HepG2 (cell line): ENCODE results near the gene OST4. TPM values are rescaled to one million over a fixed set of nuclear protein-coding genes. Genes with fewer than 3 reads are reported as not detected.

Experiments used
- ATAC-seq: fragments of 200-7000 bp; cut with Tn5 transposase; 3 replicates; pipeline ENCODE4 v1.9.1; 2020; ENCODE audit warnings: mild to moderate bottlenecking, moderate library complexity
- BruUV-seq: library from RNA; stranded (reverse); fragments of 400-500 nt; replicated peaks from 2 replicates; lab custom pipeline; 2021; lab: Mats Ljungman, UMichigan
- CTCF ChIA-PET: fragments of 300-600 bp; formaldehyde crosslinking; extraction: SDS; loops from one replicate; lab custom pipeline; 2021; ENCODE audit warnings: low total read pairs, inconsistent platforms, low intra/inter-chr PET ratio; lab: Yijun Ruan, JAX
- POLR2A ChIA-PET: fragments of 350-600 bp; sonication (Branson Sonifier 250); formaldehyde crosslinking; loops from one replicate; lab custom pipeline; 2020; ENCODE audit warnings: antibody characterized with exemption, inconsistent platforms; lab: Yijun Ruan, JAX
- DNase-seq: peaks from one replicate; pipeline ENCODE4 v3.0.0-alpha.2; 2015; ENCODE audit warnings: low spot score
- FAIRE-seq: peaks from 3 replicates; lab custom pipeline; 2011; peaks lifted over from hg19 to GRCh38; lab: Jason Lieb, UNC
- H2AFZ ChIP-seq: one replicate; pipeline ENCODE4 v1.6.1; 2011; ENCODE audit warnings: low read length, inconsistent platforms
- H3K27ac ChIP-seq: fragments of 300-600 bp; 3 replicates; pipeline ENCODE4 v1.8.0; 2011; ENCODE audit warnings: mixed run types, mild to moderate bottlenecking, mixed read lengths, low read length, inconsistent platforms; ENCODE audit not compliant: insufficient read depth; ENCODE audit errors: extremely low read length
- H3K27me3 ChIP-seq, 2 experiments: fragments of 200-600 bp in 1 of 2; 2 replicates in 1 of 2; 3 replicates in 1 of 2; pipeline versions ENCODE4 v1.6.0 to v1.8.0; 2011; ENCODE audit warnings: low read length in 2 of 2, mild to moderate bottlenecking in 2 of 2, moderate library complexity in 2 of 2, inconsistent platforms in 1 of 2; ENCODE audit not compliant: insufficient read depth in 2 of 2, control insufficient read depth in 1 of 2
- H3K36me3 ChIP-seq, 2 experiments: fragments of 200-600 bp in 1 of 2; replicated peaks in 1 of 2; 2 replicates in 1 of 2; 3 replicates in 1 of 2; pipeline versions ENCODE4 v1.5.1 to v1.8.0; 2011; ENCODE audit warnings: low read length in 2 of 2, inconsistent platforms in 1 of 2; ENCODE audit not compliant: insufficient read depth in 2 of 2, control insufficient read depth in 1 of 2
- H3K4me1 ChIP-seq: 2 replicates; pipeline ENCODE4 v1.5.1; 2012; ENCODE audit warnings: low read length, inconsistent platforms; ENCODE audit not compliant: insufficient read depth
- H3K4me2 ChIP-seq: 2 replicates; pipeline ENCODE4 v1.6.0; 2011; ENCODE audit warnings: low read depth, low read length, inconsistent platforms
- H3K4me3 ChIP-seq, 3 experiments: fragments of 200-600 bp in 1 of 3; sonication (generic), shearing (Covaris generic) in 1 of 3; replicated peaks in 1 of 3; 2 replicates each; pipeline ENCODE4 v1.5.1; 2011 to 2016; ENCODE audit warnings: low read length in 3 of 3, inconsistent platforms in 2 of 3, low read depth in 2 of 3, mild to moderate bottlenecking in 2 of 3, control low read depth in 1 of 3, mixed read lengths in 1 of 3; ENCODE audit not compliant: insufficient read depth in 1 of 3
- H3K79me2 ChIP-seq: one replicate; pipeline ENCODE4 v1.6.1; 2011; ENCODE audit warnings: low read length, inconsistent platforms; ENCODE audit not compliant: insufficient read depth
- H3K9ac ChIP-seq: 2 replicates; pipeline ENCODE4 v1.6.0; 2011; ENCODE audit warnings: mild to moderate bottlenecking, low read depth, low read length, inconsistent platforms; ENCODE audit not compliant: insufficient read depth
- H3K9me3 ChIP-seq: 2 replicates; pipeline ENCODE4 v1.5.1; 2012; ENCODE audit warnings: mild to moderate bottlenecking, low read length
- H4K20me1 ChIP-seq: 2 replicates; pipeline ENCODE4 v1.6.0; 2011; ENCODE audit warnings: inconsistent platforms, mild to moderate bottlenecking, low read length, moderate library complexity; ENCODE audit not compliant: insufficient read depth
- AKAP8 ChIP-seq: sonication (generic); formaldehyde crosslinking; IDR thresholded peaks from 2 replicates; pipeline ENCODE4 v1.5.1; 2020; ENCODE audit warnings: mild to moderate bottlenecking, missing genetic modification reagents
- GABPB1 ChIP-seq: IDR thresholded peaks from 2 replicates; pipeline ENCODE4 v1.6.1; 2016; ENCODE audit warnings: mild to moderate bottlenecking, missing genetic modification reagents, moderate library complexity, missing compliant biosample characterization
- LCORL ChIP-seq, 2 experiments: fragments of 450-650 bp in 1 of 2; sonication (generic) in 1 of 2; formaldehyde crosslinking in 1 of 2; IDR thresholded peaks; 2 replicates each; pipeline versions ENCODE4 v1.5.0 to v1.6.1; 2017 to 2020; ENCODE audit warnings: antibody characterized with exemption in 1 of 2, missing genetic modification reagents in 1 of 2
- NFIB ChIP-seq: sonication (generic); formaldehyde crosslinking; IDR thresholded peaks from 2 replicates; pipeline ENCODE4 v1.9.0; 2021; ENCODE audit warnings: missing genetic modification reagents, mild to moderate bottlenecking, borderline replicate concordance
- PBX3 ChIP-seq: sonication (generic); formaldehyde crosslinking; IDR thresholded peaks from 2 replicates; pipeline ENCODE4 v1.8.1; 2023; ENCODE audit warnings: missing genetic modification reagents, inconsistent platforms, borderline replicate concordance
- POLR2A ChIP-seq, 2 experiments: IDR thresholded peaks; 2 replicates each; pipeline ENCODE4 v1.6.1; 2011; ENCODE audit warnings: low read depth in 2 of 2, low read length in 2 of 2, mild to moderate bottlenecking in 1 of 2, moderate library complexity in 1 of 2; ENCODE audit not compliant: insufficient read depth in 1 of 2
- POLR2AphosphoS2 ChIP-seq: IDR thresholded peaks from 2 replicates; pipeline ENCODE4 v1.6.1; 2011; ENCODE audit warnings: low read depth, low read length, improper control_type of control experiment
- POLR2AphosphoS5 ChIP-seq: IDR thresholded peaks from 2 replicates; pipeline ENCODE4 v1.6.1; 2012; ENCODE audit warnings: low read depth, low read length
- POLR2G ChIP-seq: fragments of 200-400 bp; formaldehyde crosslinking; IDR thresholded peaks from 2 replicates; pipeline ENCODE4 v1.6.1; 2018; ENCODE audit warnings: mild to moderate bottlenecking, low read depth, low read length, moderate library complexity
- RAD51 ChIP-seq: fragments of 450-650 bp; IDR thresholded peaks from 2 replicates; pipeline ENCODE4 v1.6.1; 2016; ENCODE audit warnings: borderline replicate concordance
- RBFOX2 ChIP-seq: fragments of 200-400 bp; formaldehyde crosslinking; IDR thresholded peaks from 2 replicates; pipeline ENCODE4 v1.6.1; 2017; ENCODE audit warnings: low read depth, mild to moderate bottlenecking, low read length
- RBM22 ChIP-seq: fragments of 200-400 bp; formaldehyde crosslinking; optimal IDR thresholded peaks from 2 replicates; pipeline ENCODE3; 2017; ENCODE audit warnings: mild to moderate bottlenecking, low read length, moderate library complexity
- SMYD3 ChIP-seq: sonication (generic); formaldehyde crosslinking; IDR thresholded peaks from 2 replicates; pipeline ENCODE4 v1.8.1; 2023; ENCODE audit warnings: mild to moderate bottlenecking, missing genetic modification reagents
- ZNF335 ChIP-seq: sonication (generic); formaldehyde crosslinking; IDR thresholded peaks from 2 replicates; pipeline ENCODE4 v1.4.0; 2020; ENCODE audit warnings: missing genetic modification reagents
- ZNF605 ChIP-seq: sonication (generic); formaldehyde crosslinking; IDR thresholded peaks from 2 replicates; pipeline ENCODE4 v1.8.0; 2022; ENCODE audit warnings: mild to moderate bottlenecking, missing genetic modification reagents
- WGBS: methylation state at CpG from one replicate; pipeline ENCODE4 v1.1.6; 2017; ENCODE audit warnings: low lambda C conversion rate; 5-methylcytosine and 5-hydroxymethylcytosine counted together
- in situ Hi-C: cut with HindIII; loops from 2 replicates; pipeline ENCODE4 v1.10.0; 2017; ENCODE audit warnings: low pct_unique_long_range_greater_than_20kb; ENCODE audit not compliant: extremely low pct_ligation_motif_present
- intact Hi-C: fragments of 100-400 bp; cut with micrococcal nuclease; formaldehyde crosslinking; loops from one replicate; pipeline ENCODE4 v1.10.0; 2022; ENCODE audit not compliant: unreplicated experiment
- polyA plus RNA-seq, 8 experiments: library from polyadenylated mRNA; depleted of rRNA in 3 of 8; stranded (reverse) in 7 of 8; unstranded in 1 of 8; fragments of >200 nt; fragmentation: Illumina TruSeq in 4 of 8; extraction: Trizol in 4 of 8; gene quantifications; 2 replicates each; pipeline versions ENCODE4 v1.2.1 to v1.2.3, GENCODE V29; 2011 to 2016; ENCODE audit warnings: low read depth in 4 of 8, missing spikeins in 1 of 8, mixed read lengths in 1 of 8; ENCODE audit not compliant: insufficient read depth in 1 of 8
- total RNA-seq, 5 experiments: library from RNA; depleted of rRNA; stranded (reverse); fragments of >200 nt; fragmentation: Illumina TruSeq; extraction: Trizol; gene quantifications; 2 replicates each; pipeline ENCODE4 v1.2.3, GENCODE V29; 2016; ENCODE audit warnings: low read depth in 1 of 5

Gene OST4
- total and polyA plus RNA-seq, 2 of the 13 experiments (the other 11 are each of a cell fraction or from before 2014, with no cell fraction given): 498 to 584 TPM

GRCh38 chr2:27042159-27042661, 29.2 kb downstream of the OST4 start:
- Histone ChIP-seq H3K4me3 (no peak overlapping the region), H3K79me2 (no peaks in the 10 kb centered on the region), H3K9me3 (no peaks in the 10 kb centered on the region), H3K36me3 (peaks cover 44 to 54% of the 10 kb centered on the region in 2 experiments), H3K4me2 (no peak overlapping the region), H3K9ac (no peak overlapping the region), H3K4me1 (no peaks in the 10 kb centered on the region), H2AFZ (no peak overlapping the region), H4K20me1 (no peaks in the 10 kb centered on the region; the same call in 1 of the 2 replicates), H3K27ac (no peak overlapping the region), H3K27me3 (no peaks in the 10 kb centered on the region)
- BruUV-seq: no TSS peak
- ATAC-seq: no peak
- TF ChIP-seq PBX3 (CRISPR knock-in tag) (no peak), POLR2AphosphoS2 (peak; percentile 20), LCORL (IDR thresholded peaks at IDR 0.05) (peak; percentile 63; the same call in 1 of the 2 replicates), LCORL (CRISPR knock-in tag; IDR thresholded peaks at IDR 0.05) (no peak), ZNF335 (CRISPR knock-in tag) (no peak), NFIB (CRISPR knock-in tag) (0 out of 2 replicates have a peak, but pooled peaks have one; percentile 24), POLR2A (IDR thresholded peaks at IDR 0.05; ENCODE audit: insufficient read depth in 1 of 2, low read depth in 2 of 2, low read length in 2 of 2) (0 out of 4 replicates have a peak, but pooled peaks of 1 of the 2 experiments have one; percentile 15), POLR2G (peak; percentile 59; the same call in 1 of the 2 replicates), ZNF605 (CRISPR knock-in tag) (no peak), SMYD3 (CRISPR knock-in tag) (no peak), GABPB1 (CRISPR knock-in tag) (no peak), POLR2AphosphoS5 (peak; percentile 67), RBFOX2 (peak; percentile 36; the same call in 1 of the 2 replicates), AKAP8 (CRISPR knock-in tag) (0 out of 2 replicates have a peak, but pooled peaks have one; percentile 37), RAD51 (no peak), RBM22 (peak; percentile 87)
- no peak for FAIRE-seq
- 96% methylated on average over 10 of the region's 10 CpGs for WGBS
- intact Hi-C loops: no loop called here
- ChIA-PET POLR2A (interaction anchor here (0.7 to 4.2 kb wide), 3 partner anchors 8 to 17 kb away, joined by 3 to 28 read pairs (median 4); partner anchors contain the start of gene AGBL5), CTCF (no interaction called here)
- DNase-seq: no peak
- in situ Hi-C loops: no loop called here
